SK-N-SH (cell line): ENCODE measurements around the gene ITGA6.

Experiments
- CHD2 ChIP-seq: fragments of 150-350 bp; IDR thresholded peaks from 2 replicates; pipeline ENCODE4 v1.6.1; 2018; ENCODE audit warnings: low read length; ENCODE audit not compliant: partially characterized antibody
- CTCF ChIP-seq: fragments of 200-600 bp; sonication (generic); IDR thresholded peaks from 2 replicates; pipeline ENCODE4 v1.6.1; 2017; ENCODE audit warnings: antibody characterized with exemption, mild to moderate bottlenecking, moderate library complexity
- FOXJ3 ChIP-seq: sonication (generic); formaldehyde crosslinking; IDR thresholded peaks from 2 replicates; pipeline ENCODE4 v1.5.1; 2020; ENCODE audit warnings: mild to moderate bottlenecking, missing genetic modification reagents
- JUND ChIP-seq: IDR thresholded peaks from 2 replicates; pipeline ENCODE4 v1.4.0; 2012
- MAX ChIP-seq: IDR thresholded peaks from 2 replicates; pipeline ENCODE4 v1.4.0; 2012; ENCODE audit warnings: low read depth
- MXI1 ChIP-seq: IDR thresholded peaks from 2 replicates; pipeline ENCODE4 v1.6.1; 2012; ENCODE audit warnings: mild to moderate bottlenecking, low read depth, low read length, improper control_type of control experiment
- NFIC ChIP-seq: IDR thresholded peaks from 2 replicates; pipeline ENCODE4 v1.4.0; 2012; ENCODE audit warnings: borderline replicate concordance
- RFX5 ChIP-seq: IDR thresholded peaks from 2 replicates; pipeline ENCODE4 v1.6.1; 2012; ENCODE audit warnings: mild to moderate bottlenecking, improper control_type of control experiment, low read length
- TEAD4 ChIP-seq: IDR thresholded peaks from 2 replicates; pipeline ENCODE4 v1.4.0; 2012; ENCODE audit warnings: mild to moderate bottlenecking, borderline replicate concordance; ENCODE audit not compliant: insufficient read depth

- TF ChIP-seq TEAD4, result no peak
- no peak for TF ChIP-seq CHD2
- TF ChIP-seq MXI1, result no peak
- no peak for TF ChIP-seq MAX
- TF ChIP-seq CTCF, result no peak
- TF ChIP-seq JUND, result no peak
- TF ChIP-seq NFIC, result no peak
- TF ChIP-seq RFX5, result no peak
- TF ChIP-seq FOXJ3 (CRISPR knock-in tag), result no peak
Measured at GRCh38 chr2:172550419-172550818, 123.0 kb downstream of the ITGA6 start.
